GM19099 (cell line): ENCODE measurements around the gene ARHGAP26.

ENCODE experiments used
- POLR2A ChIP-seq: IDR thresholded peaks from 3 replicates; pipeline ENCODE4 v1.6.1; 2011; ENCODE audit warnings: low read depth; ENCODE audit not compliant: insufficient read length; ENCODE audit errors: extremely low read depth

ARHGAP26 gene

GRCh38 chr5:142937374-142937773 is 167.2 kb downstream of the ARHGAP26 start:
- TF ChIP-seq POLR2A = no peak

DNA sequence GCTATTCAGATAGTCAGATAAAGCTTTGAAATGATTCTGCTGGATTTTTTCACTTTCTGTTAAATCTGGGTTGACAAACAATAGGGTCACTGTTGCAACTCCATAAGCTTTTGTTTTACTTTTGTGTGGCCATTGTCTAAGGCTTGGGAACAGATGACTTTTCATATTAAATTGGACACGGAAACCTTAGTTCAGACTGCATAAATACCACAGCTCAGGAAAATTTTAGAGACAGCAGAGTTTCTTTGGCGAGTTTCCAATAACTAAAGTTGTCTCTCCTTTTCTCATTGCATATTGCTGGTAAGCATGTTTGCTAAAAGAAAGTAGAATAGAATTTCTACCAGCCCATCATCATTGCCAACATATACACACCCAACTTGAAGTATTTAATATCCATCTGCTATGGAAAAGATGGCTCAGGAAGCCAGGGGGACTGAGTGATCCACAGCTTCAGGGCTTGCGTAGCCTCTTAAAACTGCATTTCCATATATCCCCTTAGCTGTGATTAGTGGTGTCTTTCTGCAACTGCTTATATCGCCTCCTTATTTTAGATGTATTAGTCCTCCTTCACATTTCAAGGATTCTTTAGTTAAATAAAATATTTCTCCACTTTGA is 168.2 kb downstream of the ARHGAP26 start:
- TF ChIP-seq POLR2A = no peak

GRCh38 chr5:142939006-142939405 is 168.8 kb downstream of the ARHGAP26 start:
- TF ChIP-seq POLR2A = no peak

GRCh38 chr5:142939884-142940283 is 169.7 kb downstream of the ARHGAP26 start:
- no peak for TF ChIP-seq POLR2A

DNA sequence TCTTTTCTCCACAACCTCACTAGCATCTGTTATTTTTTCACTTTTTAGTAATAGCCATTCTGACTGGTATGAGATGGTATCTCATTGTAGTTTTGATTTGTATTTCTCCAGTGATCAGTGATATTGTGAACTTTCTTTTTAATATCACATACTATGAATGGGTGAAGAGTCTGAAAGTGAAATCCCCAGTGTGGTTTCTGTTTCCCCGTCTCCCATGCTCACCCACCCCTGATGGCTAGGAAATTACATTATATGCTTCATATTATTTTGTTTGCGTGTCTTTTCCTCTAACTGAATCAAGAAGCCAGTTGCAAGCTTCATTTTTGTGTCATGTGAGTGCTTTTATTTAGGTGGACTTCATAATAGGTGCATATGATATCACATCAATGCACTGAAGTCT is 171.1 kb downstream of the ARHGAP26 start:
- TF ChIP-seq POLR2A = no peak

DNA sequence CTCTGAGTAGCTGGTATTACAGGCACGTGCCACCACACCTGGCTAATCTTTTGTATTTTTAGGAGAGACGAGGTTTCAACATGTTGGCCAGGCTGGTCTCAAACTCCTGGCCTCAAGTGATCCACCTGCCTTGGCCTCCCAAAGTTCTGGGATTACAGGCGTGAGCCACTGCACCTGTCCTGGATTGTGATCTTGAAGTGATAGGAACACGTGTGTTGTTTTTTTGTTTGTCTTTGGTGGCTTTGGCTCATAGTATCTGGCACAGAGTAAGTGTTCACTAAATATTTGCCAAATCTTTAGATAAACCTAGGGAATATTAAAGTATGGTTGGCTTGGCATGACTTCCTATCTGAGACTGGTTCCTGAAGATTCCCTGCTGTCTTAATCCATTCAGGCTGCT is 172.7 kb downstream of the ARHGAP26 start:
- TF ChIP-seq POLR2A = no peak

DNA sequence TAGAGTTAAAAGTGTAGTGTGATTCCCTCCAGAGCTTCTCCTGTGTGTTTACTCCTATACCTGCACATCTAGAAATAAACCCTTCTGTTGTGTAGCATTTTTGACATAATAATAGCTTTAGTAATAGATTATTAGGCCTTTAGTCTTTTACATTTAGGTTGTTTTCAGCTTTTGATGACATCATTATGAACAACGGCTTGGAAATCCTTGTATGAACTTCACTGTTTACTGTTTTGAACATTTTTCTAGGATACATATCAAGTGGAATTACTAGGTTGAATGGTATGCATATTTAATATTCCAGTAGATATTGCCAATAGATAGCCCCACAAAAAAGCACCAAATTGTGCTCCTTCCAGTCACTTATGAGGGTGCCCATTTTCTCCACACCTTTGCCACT is 174.0 kb downstream of the ARHGAP26 start:
- TF ChIP-seq POLR2A = no peak

- no peak for TF ChIP-seq POLR2A
These were observed 175.1 kb downstream of the ARHGAP26 start for GRCh38 chr5:142945321-142945720.

DNA sequence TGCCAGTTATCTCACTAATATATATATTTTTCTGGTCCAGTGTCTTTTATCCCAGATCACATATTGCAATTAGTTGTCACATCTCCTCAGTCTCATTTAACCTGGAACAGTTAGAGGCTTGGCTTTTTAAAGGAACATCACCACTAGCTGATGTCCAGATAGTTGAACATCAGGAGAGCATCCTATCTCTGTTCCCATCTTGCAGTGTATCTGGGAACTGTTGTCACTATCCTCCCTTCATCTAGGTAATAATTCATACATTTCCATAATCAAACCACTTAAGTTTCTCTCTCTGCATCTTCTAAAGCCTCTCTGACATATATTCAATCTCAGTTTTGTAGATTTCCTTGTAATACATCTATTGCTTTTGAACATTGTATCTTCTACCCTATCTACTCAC is 175.7 kb downstream of the ARHGAP26 start:
- TF ChIP-seq POLR2A = no peak

- no peak for TF ChIP-seq POLR2A
These were observed 176.6 kb downstream of the ARHGAP26 start for GRCh38 chr5:142946547-142947426.

DNA sequence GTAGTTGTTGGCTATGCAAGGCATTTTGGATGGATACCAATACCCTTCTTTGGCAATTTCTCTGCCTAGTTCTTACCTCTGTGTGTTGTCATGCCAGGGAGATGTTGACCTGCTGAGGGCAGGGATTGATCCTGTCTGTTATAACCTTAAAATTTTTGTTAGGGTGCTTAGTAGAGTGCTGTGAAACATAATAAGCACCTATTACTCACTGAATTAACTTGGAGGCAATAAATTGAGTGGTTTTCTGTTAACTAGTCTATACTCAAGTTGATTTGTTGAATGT is 177.2 kb downstream of the ARHGAP26 start:
- no peak for TF ChIP-seq POLR2A

DNA sequence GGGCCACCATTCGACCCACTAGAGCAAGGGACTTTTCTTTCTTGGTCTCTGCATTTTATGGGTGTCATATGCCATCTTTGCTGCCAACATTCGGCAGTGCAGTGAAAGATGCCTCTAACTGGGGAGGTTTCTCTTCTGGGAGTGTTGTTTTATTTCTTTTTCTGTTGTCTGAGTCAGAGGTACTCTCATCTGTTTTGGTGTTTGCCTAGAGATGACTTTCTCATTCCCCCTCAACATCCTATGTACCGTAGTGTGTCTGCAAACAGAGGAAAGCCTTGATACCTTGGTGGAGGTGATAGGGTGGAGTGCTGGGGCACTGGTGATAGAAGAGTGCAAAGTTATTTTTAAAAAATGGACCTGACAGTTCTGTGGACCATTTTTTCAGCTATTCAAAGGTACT is 182.1 kb downstream of the ARHGAP26 start:
- TF ChIP-seq POLR2A = no peak

DNA sequence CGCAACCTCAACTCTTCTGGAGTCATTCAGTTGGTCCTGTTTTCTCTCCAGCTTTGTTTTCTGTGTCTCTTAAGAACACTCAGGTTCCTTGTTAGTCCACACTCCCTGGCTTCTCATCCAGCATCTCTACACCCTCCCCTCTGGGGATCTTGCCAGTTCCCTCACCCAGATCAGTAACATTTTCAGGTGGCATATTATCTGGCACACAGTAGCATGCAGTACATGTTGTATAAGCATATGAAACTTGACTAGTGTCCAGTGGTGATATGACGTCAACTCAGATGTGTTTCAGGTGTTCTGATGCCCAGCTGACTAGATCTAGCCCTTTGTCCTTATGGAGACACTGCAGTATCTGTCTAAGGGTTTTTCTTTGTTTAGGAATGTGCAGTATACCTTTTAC is 184.3 kb downstream of the ARHGAP26 start:
- TF ChIP-seq POLR2A = no peak

DNA sequence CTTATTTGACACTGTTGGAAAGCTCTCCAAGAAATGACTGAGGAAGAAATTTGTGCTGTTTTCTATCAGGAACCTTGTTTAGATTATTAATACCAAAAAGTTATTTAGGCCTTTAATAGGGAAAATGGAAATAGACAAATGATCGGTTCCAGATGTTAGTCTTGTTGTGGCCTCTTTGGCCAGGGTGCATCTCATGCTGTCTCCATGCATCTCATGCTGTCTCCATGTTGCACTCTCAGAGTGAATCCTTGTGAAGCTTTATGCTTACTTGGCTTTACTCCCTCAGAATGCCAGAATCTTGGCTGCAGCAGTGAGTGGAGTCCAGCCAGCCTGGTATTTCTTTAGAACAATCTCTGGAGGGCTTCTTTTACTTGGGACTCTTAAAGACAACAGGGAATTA is 185.5 kb downstream of the ARHGAP26 start:
- TF ChIP-seq POLR2A = no peak

GRCh38 chr5:142957528-142957927 is 187.4 kb downstream of the ARHGAP26 start:
- TF ChIP-seq POLR2A = no peak

DNA sequence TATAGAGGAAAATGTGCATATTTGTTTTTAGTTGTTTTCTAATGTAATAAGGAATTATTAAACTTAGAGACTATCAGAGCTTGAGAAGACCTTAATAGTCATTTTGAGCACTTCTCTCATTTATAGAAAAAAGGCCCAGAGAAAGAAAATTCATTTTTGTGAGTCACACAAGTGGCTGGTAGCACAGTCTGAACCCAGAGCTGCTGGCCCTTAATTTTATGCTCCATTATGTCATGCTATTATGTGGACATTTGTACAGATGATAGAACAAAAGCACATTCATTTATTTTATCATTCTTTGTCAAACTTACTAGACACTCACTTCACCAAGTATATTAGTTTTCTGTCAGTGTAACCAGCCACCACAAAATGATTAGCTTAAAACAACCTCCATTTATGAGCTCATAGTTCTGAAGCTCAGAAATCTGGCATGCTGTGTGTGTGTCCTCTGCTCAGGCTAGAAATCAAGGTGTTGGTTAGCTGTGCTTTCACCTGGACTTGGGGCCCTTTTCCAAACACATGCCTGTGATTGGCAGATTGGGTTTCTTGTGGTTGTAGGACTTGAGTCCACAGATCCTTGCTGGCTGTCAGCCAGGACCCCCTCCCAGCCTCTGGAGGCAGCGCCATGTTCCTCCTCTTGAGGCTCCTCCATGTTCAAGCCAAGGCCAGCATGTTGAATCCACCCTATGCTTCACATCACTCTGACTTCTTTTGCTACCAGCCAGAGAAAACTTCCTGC is 188.9 kb downstream of the ARHGAP26 start:
- TF ChIP-seq POLR2A = no peak

GRCh38 chr5:142959683-142960657 is 189.8 kb downstream of the ARHGAP26 start:
- TF ChIP-seq POLR2A = no peak
